B cell (primary cell): Measurements from ENCODE around the gene BBS1. TPM values are rescaled to one million over a fixed set of nuclear protein-coding genes. Genes with fewer than 3 reads are reported as not detected.

ENCODE experiments used
- ATAC-seq: fragments of 200-7000 bp; cut with Tn5 transposase; one replicate; pipeline ENCODE4 v1.10.0; 2021; ENCODE audit warnings: low read depth, mild to moderate bottlenecking, moderate number of reproducible peaks, moderate library complexity
- CTCF ChIA-PET: fragments of 350-600 bp; sonication (Branson Sonifier 250); formaldehyde crosslinking; loops from one replicate; lab custom pipeline; 2021; ENCODE audit warnings: antibody characterized with exemption, inconsistent platforms; lab: Charles Lee
- POLR2A ChIA-PET: fragments of 350-600 bp; sonication (Branson Sonifier 250); formaldehyde crosslinking; loops from one replicate; lab custom pipeline; 2021; ENCODE audit warnings: antibody characterized with exemption; lab: Charles Lee
- DNase-seq: peaks from one replicate; pipeline ENCODE4 v3.0.0; 2013
- H2AFZ ChIP-seq: 2 replicates; pipeline ENCODE4 v1.6.1; 2012; ENCODE audit warnings: mild to moderate bottlenecking, low read depth, low read length; ENCODE audit not compliant: insufficient read depth, poor library complexity, severe bottlenecking
- H3K27ac ChIP-seq, 2 donors: 1 replicate in 1 of 2; 2 replicates in 1 of 2; pipeline ENCODE4 v1.5.1; 2012 to 2013; ENCODE audit warnings: low read length in 2 of 2, mild to moderate bottlenecking in 2 of 2, moderate library complexity in 1 of 2
- H3K27me3 ChIP-seq, 4 experiments: fragments of 200-600 bp in 1 of 4; sonication (generic) in 1 of 4; replicated peaks in 1 of 4; 1 replicate in 2 of 4; 2 replicates in 2 of 4; pipeline versions ENCODE4 v1.6.1 to v1.7.0; 2013 to 2016; ENCODE audit warnings: low read length in 3 of 4, mild to moderate bottlenecking in 2 of 4, mixed read lengths in 1 of 4, moderate library complexity in 1 of 4; ENCODE audit not compliant: insufficient read depth in 4 of 4, control insufficient read depth in 3 of 4; ENCODE audit errors: control extremely low read depth in 1 of 4
- H3K36me3 ChIP-seq, 2 experiments: replicated peaks in 1 of 2; 1 replicate in 1 of 2; 2 replicates in 1 of 2; pipeline versions ENCODE4 v1.6.1 to v1.7.1; 2013; ENCODE audit warnings: low read length in 1 of 2; ENCODE audit not compliant: insufficient read depth in 2 of 2, control insufficient read depth in 1 of 2; ENCODE audit errors: control extremely low read depth in 1 of 2, extremely low read depth in 1 of 2
- H3K4me1 ChIP-seq, 2 donors: fragments of 200-600 bp in 1 of 2; sonication (generic) in 1 of 2; 1 replicate in 1 of 2; 2 replicates in 1 of 2; pipeline versions ENCODE4 v1.5.1 to v1.6.1; 2013 to 2017; ENCODE audit warnings: low read length in 2 of 2; ENCODE audit not compliant: control insufficient read depth in 2 of 2, insufficient read depth in 2 of 2
- H3K4me2 ChIP-seq: replicated peaks from 2 replicates; pipeline ENCODE3; 2012; ENCODE audit warnings: mild to moderate bottlenecking, low read depth, low read length; ENCODE audit not compliant: poor library complexity, severe bottlenecking
- H3K4me3 ChIP-seq, 5 experiments: fragments of 200-600 bp in 1 of 5; sonication (generic) in 1 of 5; 1 replicate in 3 of 5; 2 replicates in 2 of 5; pipeline versions ENCODE4 v1.5.1 to v1.7.0; 2011 to 2016; ENCODE audit warnings: low read length in 4 of 5, mild to moderate bottlenecking in 4 of 5, low read depth in 2 of 5, control low read depth in 1 of 5, moderate library complexity in 1 of 5; ENCODE audit not compliant: insufficient read depth in 1 of 5; ENCODE audit errors: control extremely low read depth in 1 of 5, extremely low read depth in 1 of 5
- H3K79me2 ChIP-seq: fragments of 200-600 bp; sonication (generic); one replicate; pipeline ENCODE4 v1.6.0; 2016; ENCODE audit warnings: low read length; ENCODE audit not compliant: control insufficient read depth, insufficient read depth
- H3K9ac ChIP-seq: fragments of 200-600 bp; sonication (generic); 2 replicates; pipeline ENCODE4 v1.6.1; 2017; ENCODE audit warnings: mild to moderate bottlenecking, low read length, moderate library complexity
- H3K9me3 ChIP-seq, 3 donors: one replicate each; pipeline versions ENCODE4 v1.6.1 to v1.7.1; 2013; ENCODE audit warnings: low read length in 2 of 3; ENCODE audit not compliant: control insufficient read depth in 2 of 3, insufficient read depth in 1 of 3; ENCODE audit errors: control extremely low read depth in 1 of 3
- H4K20me1 ChIP-seq: 2 replicates; pipeline ENCODE4 v1.6.0; 2012; ENCODE audit warnings: mild to moderate bottlenecking, low read length; ENCODE audit not compliant: insufficient read depth, control insufficient read depth, poor library complexity, severe bottlenecking
- H3K27ac Mint-ChIP-seq: one replicate; pipeline ENCODE4 v1.8.0; 2021; ENCODE audit warnings: mixed read lengths
- H3K27me3 Mint-ChIP-seq: one replicate; pipeline ENCODE4 v1.8.0; 2021; ENCODE audit warnings: mixed read lengths
- H3K4me1 Mint-ChIP-seq: one replicate; pipeline ENCODE4 v1.8.0; 2021; ENCODE audit warnings: mixed read lengths
- H3K4me3 Mint-ChIP-seq: one replicate; pipeline ENCODE4 v1.8.0; 2021; ENCODE audit warnings: mixed read lengths
- H3K9me3 Mint-ChIP-seq: one replicate; pipeline ENCODE4 v1.8.0; 2022; ENCODE audit warnings: mixed read lengths; ENCODE audit not compliant: insufficient read depth
- EZH2 ChIP-seq: IDR thresholded peaks from 2 replicates; pipeline ENCODE4 v1.6.1; 2012; ENCODE audit warnings: borderline replicate concordance, low read depth, mild to moderate bottlenecking, moderate library complexity, low read length; ENCODE audit not compliant: insufficient read depth, poor library complexity, severe bottlenecking
- WGBS: methylation state at CpG from one replicate; pipeline ENCODE4 v1.1.5; 2013; ENCODE audit warnings: missing lambda C conversion rate; ENCODE audit not compliant: insufficient coverage; 5-methylcytosine and 5-hydroxymethylcytosine counted together
- intact Hi-C: fragments of 100-400 bp; cut with micrococcal nuclease; formaldehyde crosslinking; loops from one replicate; pipeline ENCODE4 v1.10.0; 2022
- polyA plus RNA-seq: library from polyadenylated mRNA; depleted of rRNA; stranded (reverse); fragments of >200 nt; gene quantifications from 2 replicates; pipeline ENCODE4 v1.2.3, GENCODE V29; 2012
- total RNA-seq, 2 donors: library from RNA; stranded (reverse); fragments of 120-200 nt in 1 of 2; gene quantifications; 1 replicate in 1 of 2; 2 replicates in 1 of 2; pipeline versions ENCODE4 v1.2.3 to v1.2.4, GENCODE V29; 2013 to 2022
- TF ChIP-seq, protein P1 (sequence below): fragments of 200-600 bp; IDR thresholded peaks from one replicate; pipeline ENCODE4 v1.8.0; 2022; ENCODE audit warnings: antibody characterized with exemption, mild to moderate bottlenecking

BBS1 gene
- total and polyA plus RNA-seq, 2 donors (not counting 1 experiment from before 2014, with no cell fraction given), result 20.4 to 52.5 TPM

DNA sequence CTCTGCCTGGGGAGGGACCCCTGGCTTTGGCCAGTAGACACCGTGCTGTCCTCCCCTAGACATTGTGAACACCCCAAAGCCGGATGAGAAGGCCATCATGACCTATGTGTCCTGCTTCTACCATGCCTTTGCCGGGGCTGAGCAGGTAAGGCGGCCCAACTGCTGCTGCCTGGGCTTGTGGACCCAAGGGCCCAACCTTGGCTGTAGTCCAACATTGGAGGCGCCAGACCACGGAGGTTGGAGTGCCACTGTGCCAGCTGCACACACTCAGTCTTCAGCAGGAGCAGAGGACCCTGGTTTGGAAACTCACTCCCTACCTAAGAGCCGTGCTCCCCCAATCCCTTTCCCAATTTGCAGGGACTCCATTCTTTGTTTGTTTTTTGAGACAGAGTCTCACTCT, 45.7 kb downstream of the BBS1 start:
- H3K4me3 ChIP-seq, result no peak overlapping the region
- H3K27ac ChIP-seq, result no peak overlapping the region
- TF ChIP-seq EZH2, result no peak
- TF ChIP-seq, protein P1, sequence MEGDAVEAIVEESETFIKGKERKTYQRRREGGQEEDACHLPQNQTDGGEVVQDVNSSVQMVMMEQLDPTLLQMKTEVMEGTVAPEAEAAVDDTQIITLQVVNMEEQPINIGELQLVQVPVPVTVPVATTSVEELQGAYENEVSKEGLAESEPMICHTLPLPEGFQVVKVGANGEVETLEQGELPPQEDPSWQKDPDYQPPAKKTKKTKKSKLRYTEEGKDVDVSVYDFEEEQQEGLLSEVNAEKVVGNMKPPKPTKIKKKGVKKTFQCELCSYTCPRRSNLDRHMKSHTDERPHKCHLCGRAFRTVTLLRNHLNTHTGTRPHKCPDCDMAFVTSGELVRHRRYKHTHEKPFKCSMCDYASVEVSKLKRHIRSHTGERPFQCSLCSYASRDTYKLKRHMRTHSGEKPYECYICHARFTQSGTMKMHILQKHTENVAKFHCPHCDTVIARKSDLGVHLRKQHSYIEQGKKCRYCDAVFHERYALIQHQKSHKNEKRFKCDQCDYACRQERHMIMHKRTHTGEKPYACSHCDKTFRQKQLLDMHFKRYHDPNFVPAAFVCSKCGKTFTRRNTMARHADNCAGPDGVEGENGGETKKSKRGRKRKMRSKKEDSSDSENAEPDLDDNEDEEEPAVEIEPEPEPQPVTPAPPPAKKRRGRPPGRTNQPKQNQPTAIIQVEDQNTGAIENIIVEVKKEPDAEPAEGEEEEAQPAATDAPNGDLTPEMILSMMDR, result no peak
- H4K20me1 ChIP-seq, result no peaks in the 10 kb centered on the region
- H3K9me3 ChIP-seq, result peaks cover 0 to 4% (median 0%) of the 10 kb centered on the region in 3 donors
- ChIA-PET CTCF (no interaction called here), POLR2A (no interaction called here)
- Mint-ChIP-seq H3K4me1 (peaks cover 2% of the 10 kb centered on the region), H3K4me3 (no peak overlapping the region), H3K27ac (no peak overlapping the region), H3K9me3 (no peaks in the 10 kb centered on the region), H3K27me3 (peaks cover 23% of the 10 kb centered on the region)
- H3K4me2 ChIP-seq, result no peak overlapping the region
- H3K79me2 ChIP-seq, result no peaks in the 10 kb centered on the region
- no peak overlapping the region for H3K9ac ChIP-seq
- no peaks in the 10 kb centered on the region for H3K36me3 ChIP-seq
- no peak overlapping the region for H2AFZ ChIP-seq
- DNase-seq, result no peak
- peaks cover 0 to 26% (median 0%) of the 10 kb centered on the region in 4 experiments for H3K27me3 ChIP-seq
- WGBS, result 84% methylated on average over 7 of the region's 7 CpGs
- no peak for ATAC-seq
- intact Hi-C loops, result no loop called here
- peaks cover 5 to 6% of the 10 kb centered on the region in 2 donors for H3K4me1 ChIP-seq

DNA sequence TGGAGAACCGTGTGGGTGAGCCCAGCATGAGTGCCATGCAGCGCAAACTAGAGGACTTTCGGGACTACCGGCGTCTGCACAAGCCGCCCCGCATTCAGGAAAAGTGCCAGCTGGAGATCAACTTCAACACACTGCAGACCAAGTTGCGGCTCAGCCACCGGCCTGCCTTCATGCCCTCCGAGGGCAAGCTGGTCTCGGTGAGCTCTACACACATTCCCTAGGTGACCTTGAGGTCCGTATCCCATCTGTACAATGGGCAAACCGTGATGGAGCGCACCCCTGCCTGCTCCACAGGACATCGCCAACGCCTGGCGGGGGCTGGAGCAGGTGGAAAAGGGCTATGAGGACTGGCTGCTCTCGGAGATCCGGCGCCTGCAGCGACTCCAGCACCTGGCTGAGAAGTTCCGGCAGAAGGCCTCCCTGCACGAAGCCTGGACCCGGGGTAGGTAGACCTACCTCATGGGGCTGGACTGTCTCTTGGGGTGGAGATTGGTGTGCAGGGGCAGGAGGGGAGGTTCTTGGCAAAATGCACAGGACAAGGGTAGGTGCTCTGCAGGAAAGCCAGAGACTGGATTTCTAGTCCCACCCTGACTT, 47.4 kb downstream of the BBS1 start:
- WGBS, result 97% methylated on average over 24 of the region's 24 CpGs
- H3K4me1 ChIP-seq, result peaks cover 5 to 6% of the 10 kb centered on the region in 2 donors
- no peaks in the 10 kb centered on the region for H3K36me3 ChIP-seq
- ATAC-seq, result no peak
- ChIA-PET CTCF (no interaction called here), POLR2A (no interaction called here)
- Mint-ChIP-seq H3K9me3 (no peaks in the 10 kb centered on the region), H3K27me3 (peaks cover 23% of the 10 kb centered on the region), H3K4me1 (peaks cover 2% of the 10 kb centered on the region), H3K4me3 (no peak overlapping the region), H3K27ac (no peak overlapping the region)
- H3K27ac ChIP-seq, result no peak overlapping the region
- peaks cover 0 to 4% (median 0%) of the 10 kb centered on the region in 3 donors for H3K9me3 ChIP-seq
- intact Hi-C loops, result no loop called here
- no peak overlapping the region for H3K4me2 ChIP-seq
- no peaks in the 10 kb centered on the region for H3K79me2 ChIP-seq
- no peak overlapping the region for H3K4me3 ChIP-seq
- TF ChIP-seq, protein P1, result no peak
- no peak for TF ChIP-seq EZH2
- no peak overlapping the region for H3K9ac ChIP-seq
- H2AFZ ChIP-seq, result no peak overlapping the region
- H4K20me1 ChIP-seq, result no peaks in the 10 kb centered on the region
- no peak for DNase-seq
- peaks cover 0 to 26% (median 0%) of the 10 kb centered on the region in 4 experiments for H3K27me3 ChIP-seq
